Measurements from ENCODE around the gene HERC3. TPM values are rescaled to one million over a fixed set of nuclear protein-coding genes. Genes with fewer than 3 reads are reported as not detected.

The HERC3 gene
- total RNA-seq, 4 donors from 2014 or later, result 50.5 to 73.4 (median 57.4) TPM

DNA sequence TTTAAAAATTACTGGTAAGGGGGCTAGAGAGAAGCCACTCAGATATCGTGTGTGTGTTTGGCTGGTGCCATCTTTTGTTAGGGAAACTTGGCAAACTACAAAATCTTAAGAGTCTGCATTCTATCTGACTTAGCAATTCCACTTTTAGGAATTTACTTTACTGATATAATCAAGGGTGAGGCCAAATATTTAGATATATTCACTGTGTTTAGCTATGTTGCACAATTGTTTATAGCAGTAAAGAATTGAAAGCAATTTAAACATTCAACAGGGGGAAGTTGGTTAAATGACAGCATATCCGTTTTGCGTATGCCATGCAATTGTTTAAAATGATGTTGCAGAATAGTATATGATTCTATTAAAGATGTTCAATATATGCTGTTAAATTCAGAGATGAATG, 6.4 kb upstream of the HERC3 start:
- DNase-seq, result no peak
- no peaks in the 10 kb centered on the region for H3K9me3 ChIP-seq
- H3K36me3 ChIP-seq, result no peaks in the 10 kb centered on the region
- H3K27me3 ChIP-seq, result no peaks in the 10 kb centered on the region
- peaks cover 0 to 2% (median 0%) of the 10 kb centered on the region in 4 donors for H3K4me1 ChIP-seq
- H3K4me3 ChIP-seq, result no peak overlapping the region
- no peak for TF ChIP-seq POLR2A (IDR thresholded peaks at IDR 0.05)
- no peak for TF ChIP-seq CTCF (IDR thresholded peaks at IDR 0.05)
- H3K27ac ChIP-seq, result no peak overlapping the region

DNA sequence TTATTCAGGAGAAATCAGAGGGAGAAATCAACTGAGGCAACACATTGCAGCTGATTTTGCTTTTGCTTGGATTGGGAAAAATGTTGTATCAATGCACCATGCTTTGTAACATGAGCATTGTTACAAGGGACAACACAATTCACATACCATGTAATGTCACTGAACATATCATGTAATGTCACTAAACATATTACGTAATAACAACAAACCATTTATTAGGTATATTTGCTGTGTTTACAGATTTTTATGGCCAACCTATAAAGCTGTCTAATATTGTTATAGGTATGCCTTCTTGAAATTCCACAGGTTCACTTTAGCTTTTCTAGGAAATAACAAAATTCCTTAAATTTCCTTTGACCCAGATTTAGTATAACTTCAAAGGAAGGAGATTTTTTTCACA, 5.0 kb upstream of the HERC3 start:
- H3K27me3 ChIP-seq, result no peaks in the 10 kb centered on the region
- H3K9me3 ChIP-seq, result no peaks in the 10 kb centered on the region
- H3K4me3 ChIP-seq, result no peak overlapping the region
- no peaks in the 10 kb centered on the region for H3K36me3 ChIP-seq
- DNase-seq, result no peak
- H3K4me1 ChIP-seq, result peaks cover 0 to 8% (median 0%) of the 10 kb centered on the region in 4 donors
- TF ChIP-seq CTCF (IDR thresholded peaks at IDR 0.05) (no peak), POLR2A (IDR thresholded peaks at IDR 0.05) (no peak)
- H3K27ac ChIP-seq, result no peak overlapping the region

DNA sequence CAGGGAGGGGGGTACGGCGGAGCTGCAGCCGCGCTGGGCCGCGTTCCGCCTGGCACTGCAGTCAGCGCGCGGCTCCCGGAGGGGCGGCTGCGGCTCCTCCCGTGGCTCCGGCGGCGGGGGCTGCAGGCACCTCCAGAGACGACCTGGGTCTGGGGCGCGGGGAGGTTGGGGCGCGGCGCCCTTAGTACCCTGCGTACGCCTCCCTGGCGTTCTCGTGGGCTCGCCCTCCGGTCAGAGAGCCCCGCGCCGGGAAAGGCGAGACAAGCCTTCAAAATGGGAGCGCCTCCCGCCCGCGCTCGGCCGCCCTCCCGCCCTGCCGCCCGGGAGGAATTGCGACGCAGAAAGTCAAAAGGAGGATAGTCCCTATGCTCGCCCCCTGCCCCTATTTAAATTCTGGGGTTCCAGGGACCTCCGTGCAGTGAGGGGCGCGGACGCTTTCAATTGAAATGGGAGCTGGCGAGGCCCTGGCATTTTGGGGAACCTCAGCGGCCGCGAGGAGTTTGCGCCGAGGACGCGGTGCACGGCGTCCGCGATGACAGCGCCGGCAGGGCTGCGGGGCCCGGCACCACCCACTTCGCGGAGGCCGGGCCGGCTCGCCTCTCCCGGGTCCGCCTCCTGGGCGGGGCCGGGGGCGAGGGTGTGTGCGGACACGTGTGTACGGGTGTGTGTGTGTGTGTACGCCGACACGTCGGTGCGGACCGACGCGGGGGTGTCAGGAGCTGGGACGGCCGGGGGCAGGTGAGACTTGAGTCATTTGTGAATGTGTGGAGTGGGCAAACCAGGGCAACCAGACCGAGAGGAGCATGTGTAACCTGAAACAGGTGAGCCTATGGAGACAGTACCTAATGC, 544 bp downstream of the HERC3 start:
- Histone ChIP-seq H3K27me3 (no peaks in the 10 kb centered on the region), H3K4me1 (peaks cover 0 to 16% (median 1%) of the 10 kb centered on the region in 4 donors), H3K36me3 (peaks cover 0 to 13% (median 0%) of the 10 kb centered on the region in 3 donors), H3K9me3 (no peaks in the 10 kb centered on the region), H3K4me3 (peak overlapping the region; percentile 93 to 98 (median 95)), H3K27ac (peak overlapping the region; percentile 95 to 99 (median 96))
- peak; percentile 78 to 92 (median 91) for DNase-seq
- TF ChIP-seq POLR2A (IDR thresholded peaks at IDR 0.05) (peak; percentile 72 to 82), CTCF (IDR thresholded peaks at IDR 0.05) (no peak)

DNA sequence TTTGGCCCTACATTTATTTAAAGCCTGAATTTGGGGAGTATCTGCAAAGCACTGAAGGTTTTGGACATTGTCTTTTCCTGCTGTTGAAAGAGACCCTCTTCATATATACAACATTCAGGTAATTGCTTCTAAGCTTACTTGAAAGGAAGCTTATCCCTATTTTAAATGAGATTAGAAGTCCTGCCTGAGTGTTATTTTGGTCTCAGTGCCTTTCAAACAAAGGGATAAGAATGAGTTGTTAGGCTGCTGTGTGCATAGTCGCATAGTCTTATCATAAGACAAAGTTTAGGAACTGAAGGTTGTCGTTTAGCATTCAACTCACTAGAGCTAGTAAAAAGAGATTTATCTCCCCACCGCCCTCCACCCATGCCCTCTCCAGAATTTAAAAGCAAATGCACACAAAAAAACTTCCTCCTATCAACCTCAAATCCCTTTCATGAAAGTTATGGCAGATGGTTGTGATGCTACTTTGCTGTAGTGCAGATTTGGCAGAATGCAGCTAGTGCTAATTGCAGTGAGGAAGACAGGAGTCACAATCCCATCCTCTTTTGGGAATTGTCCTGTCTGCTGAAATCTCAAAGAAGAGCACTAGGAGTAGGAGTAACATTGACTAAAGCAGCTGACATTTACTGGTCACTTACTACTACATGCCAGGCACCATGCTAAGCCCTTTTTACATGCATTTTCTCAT, 5.8 kb downstream of the HERC3 start:
- Histone ChIP-seq H3K36me3 (peaks cover 0 to 19% (median 0%) of the 10 kb centered on the region in 3 donors), H3K4me3 (no peak overlapping the region), H3K27ac (no peak overlapping the region), H3K9me3 (no peaks in the 10 kb centered on the region), H3K4me1 (peaks cover 0 to 12% (median 5%) of the 10 kb centered on the region in 4 donors), H3K27me3 (no peaks in the 10 kb centered on the region)
- no peak for TF ChIP-seq POLR2A (IDR thresholded peaks at IDR 0.05)
- TF ChIP-seq CTCF (IDR thresholded peaks at IDR 0.05), result no peak
- DNase-seq, result no peak

DNA sequence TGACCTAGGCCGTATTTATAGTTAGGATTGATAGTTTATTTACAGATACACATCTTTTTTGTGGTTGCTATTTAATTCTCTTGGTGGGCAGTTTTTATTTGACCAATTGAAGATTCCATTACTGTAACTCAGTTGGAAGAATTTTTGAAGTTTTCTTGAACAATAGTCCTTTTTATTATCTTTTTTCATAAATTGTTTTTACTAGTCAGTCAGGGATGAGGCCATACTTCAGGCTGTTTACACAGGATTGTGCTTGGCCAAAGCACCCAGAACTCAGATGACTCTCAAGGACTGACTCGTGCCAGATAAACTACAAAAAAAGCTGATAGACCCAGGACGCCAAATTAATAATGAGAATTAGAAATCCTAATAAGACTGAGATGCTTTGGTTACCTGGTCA, 7.0 kb downstream of the HERC3 start:
- Histone ChIP-seq H3K27ac (peak overlapping the region in 1 of 4 donors; percentile 36), H3K9me3 (no peaks in the 10 kb centered on the region), H3K4me1 (peaks cover 0 to 8% (median 2%) of the 10 kb centered on the region in 4 donors), H3K36me3 (peaks cover 0 to 19% (median 0%) of the 10 kb centered on the region in 3 donors), H3K4me3 (no peak overlapping the region), H3K27me3 (no peaks in the 10 kb centered on the region)
- no peak for TF ChIP-seq CTCF (IDR thresholded peaks at IDR 0.05)
- TF ChIP-seq POLR2A (IDR thresholded peaks at IDR 0.05), result no peak
- no peak for DNase-seq
